ENCODE data around the gene BEX2. TPM values are rescaled to one million over a fixed set of nuclear protein-coding genes. Genes with fewer than 3 reads are reported as not detected.

BEX2 gene
- total RNA-seq, 3 donors from 2014 or later (not counting 1 experiment from before 2014, with no cell fraction given), result 11.6 to 25.2 (median 16.8) TPM

DNA sequence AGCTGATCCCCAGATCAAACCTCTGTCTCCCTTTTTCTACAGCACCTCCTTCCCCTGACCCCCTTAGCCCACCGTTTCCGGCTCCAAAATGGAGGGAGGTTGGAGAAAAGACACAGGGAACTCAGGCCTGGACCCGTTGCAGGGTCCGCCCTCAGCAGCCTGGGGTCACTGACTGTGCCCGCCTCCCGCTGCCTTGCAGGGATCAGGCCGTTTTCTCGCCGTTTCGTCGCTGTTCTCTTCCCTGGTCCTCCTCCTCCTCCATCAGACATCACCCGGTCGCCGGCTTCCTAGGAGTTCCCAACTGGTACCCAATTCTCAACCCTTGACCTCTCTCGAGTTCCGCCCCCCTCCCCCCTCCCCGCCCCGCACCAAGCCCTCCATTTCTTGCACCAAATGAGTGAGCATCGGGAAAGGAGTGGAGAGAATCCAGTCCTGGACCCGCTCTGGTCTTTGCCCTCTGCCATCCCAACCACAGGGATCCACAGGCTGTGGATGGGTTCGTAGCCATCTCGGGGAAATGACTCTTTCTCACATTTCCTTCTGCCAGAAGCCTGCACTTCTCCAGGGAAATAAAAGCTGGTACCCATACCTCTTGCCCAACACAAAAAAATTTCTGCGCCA is 34.7 kb downstream of the BEX2 start:
- H3K4me3 Mint-ChIP-seq, result no peak overlapping the region

DNA sequence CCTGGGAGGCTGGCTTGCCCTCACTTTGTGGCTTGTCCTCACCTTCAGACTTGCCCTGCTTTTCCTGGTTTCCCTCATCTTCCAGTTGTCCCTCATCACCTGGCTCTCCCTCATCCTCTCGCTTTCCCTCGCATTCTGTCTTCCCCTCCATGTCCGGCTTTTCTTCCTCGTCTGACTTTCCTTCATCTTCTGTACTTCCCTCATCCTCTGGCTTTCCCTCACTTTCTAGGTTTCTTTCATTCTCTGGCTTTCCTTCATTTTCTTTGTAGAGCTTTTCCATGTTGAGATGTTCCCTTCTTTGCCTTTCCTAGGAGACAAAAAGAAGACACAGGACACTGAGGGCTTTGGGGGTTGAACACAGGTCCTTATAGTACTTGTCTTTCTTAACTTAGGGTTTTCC is 36.5 kb downstream of the BEX2 start:
- intact Hi-C loops (cut with micrococcal nuclease), result no loop called here
- DNase-seq (no peak), ATAC-seq (no peak)
- TF ChIP-seq, protein P1, sequence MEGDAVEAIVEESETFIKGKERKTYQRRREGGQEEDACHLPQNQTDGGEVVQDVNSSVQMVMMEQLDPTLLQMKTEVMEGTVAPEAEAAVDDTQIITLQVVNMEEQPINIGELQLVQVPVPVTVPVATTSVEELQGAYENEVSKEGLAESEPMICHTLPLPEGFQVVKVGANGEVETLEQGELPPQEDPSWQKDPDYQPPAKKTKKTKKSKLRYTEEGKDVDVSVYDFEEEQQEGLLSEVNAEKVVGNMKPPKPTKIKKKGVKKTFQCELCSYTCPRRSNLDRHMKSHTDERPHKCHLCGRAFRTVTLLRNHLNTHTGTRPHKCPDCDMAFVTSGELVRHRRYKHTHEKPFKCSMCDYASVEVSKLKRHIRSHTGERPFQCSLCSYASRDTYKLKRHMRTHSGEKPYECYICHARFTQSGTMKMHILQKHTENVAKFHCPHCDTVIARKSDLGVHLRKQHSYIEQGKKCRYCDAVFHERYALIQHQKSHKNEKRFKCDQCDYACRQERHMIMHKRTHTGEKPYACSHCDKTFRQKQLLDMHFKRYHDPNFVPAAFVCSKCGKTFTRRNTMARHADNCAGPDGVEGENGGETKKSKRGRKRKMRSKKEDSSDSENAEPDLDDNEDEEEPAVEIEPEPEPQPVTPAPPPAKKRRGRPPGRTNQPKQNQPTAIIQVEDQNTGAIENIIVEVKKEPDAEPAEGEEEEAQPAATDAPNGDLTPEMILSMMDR (IDR thresholded peaks at IDR 0.05), result no peak
- Histone ChIP-seq H3K4me3 (ENCODE audit: low read length) (no peak overlapping the region), H3K27me3 (ENCODE audit: control insufficient read depth, insufficient read depth, low read length) (peaks cover 3% of the 10 kb centered on the region), H3K9me3 (ENCODE audit: control insufficient read depth, insufficient read depth, low read length) (no peaks in the 10 kb centered on the region), H3K4me1 (ENCODE audit: control insufficient read depth, insufficient read depth, low read length) (peaks cover 7% of the 10 kb centered on the region), H3K27ac (ENCODE audit: low read length) (no peak overlapping the region), H3K36me3 (ENCODE audit: control insufficient read depth, insufficient read depth, low read length) (no peaks in the 10 kb centered on the region)
- WGBS (ENCODE audit: insufficient coverage), result 95% methylated on average over 4 of the region's 4 CpGs
- Mint-ChIP-seq H3K4me3 (no peak overlapping the region), H3K4me1 (peaks cover 0 to 6% of the 10 kb centered on the region in 2 donors), H3K9me3 (no peaks in the 10 kb centered on the region), H3K27ac (no peak overlapping the region), H3K27me3 (ENCODE audit: low read depth in 2 of 2) (peaks cover 40 to 75% of the 10 kb centered on the region in 2 donors), H3K36me3 (no peaks in the 10 kb centered on the region)

More for the DNA sequence above, 34.7 kb downstream of the BEX2 start:
- DNase-seq, result no peak
- WGBS (ENCODE audit: insufficient coverage), result 21% methylated on average over 18 of the region's 23 CpGs
- TF ChIP-seq, protein P1 (IDR thresholded peaks at IDR 0.05), result no peak
- Histone ChIP-seq H3K4me3 (ENCODE audit: low read length) (no peak overlapping the region), H3K4me1 (ENCODE audit: control insufficient read depth, insufficient read depth, low read length) (peaks cover 7% of the 10 kb centered on the region), H3K36me3 (ENCODE audit: control insufficient read depth, insufficient read depth, low read length) (no peaks in the 10 kb centered on the region), H3K27ac (ENCODE audit: low read length) (no peak overlapping the region), H3K9me3 (ENCODE audit: control insufficient read depth, insufficient read depth, low read length) (no peaks in the 10 kb centered on the region), H3K27me3 (ENCODE audit: control insufficient read depth, insufficient read depth, low read length) (peaks cover 3% of the 10 kb centered on the region)
- no peaks in the 10 kb centered on the region for H3K9me3 Mint-ChIP-seq
- H3K27me3 Mint-ChIP-seq (ENCODE audit: low read depth in 2 of 2), result peaks cover 45 to 86% of the 10 kb centered on the region in 2 donors
- no peaks in the 10 kb centered on the region for H3K36me3 Mint-ChIP-seq
- intact Hi-C loops (cut with micrococcal nuclease), result no loop called here
- peaks cover 0 to 6% of the 10 kb centered on the region in 2 donors for H3K4me1 Mint-ChIP-seq
- no peak overlapping the region for H3K27ac Mint-ChIP-seq
- no peak for ATAC-seq

Other genes with a start within 250 kb of the BEX2 start
- under 1 TPM in 1 of 3 donors, not detected in 2; 0.59 TPM for gene BEX1, start 246.8 kb downstream of the BEX2 start, total RNA-seq
- gene NXF3, start 217.8 kb downstream of the BEX2 start, total RNA-seq, result not detected
- 10 to 100 TPM; 30.8 to 53.4 (median 47.1) TPM for gene BEX4, start 95.9 kb downstream of the BEX2 start, total RNA-seq
- gene TCEAL8, start 55.8 kb downstream of the BEX2 start, total RNA-seq, result 10 to 100 TPM; 17.2 to 26.5 (median 22.1) TPM
- gene TCEAL5, start 34.2 kb downstream of the BEX2 start, total RNA-seq, result not detected
- not detected for gene TCEAL7, start 19.2 kb upstream of the BEX2 start, total RNA-seq
- gene TCEAL9, start 45.5 kb upstream of the BEX2 start, total RNA-seq, result under 1 TPM in 1 of 3 donors, not detected in 2; 0.40 TPM
- 1 to 10 TPM; 1.0 to 2.8 (median 1.7) TPM for gene BEX3, start 65.5 kb upstream of the BEX2 start, total RNA-seq
- not detected for gene RAB40A, start 208.5 kb upstream of the BEX2 start, total RNA-seq

All from natural killer cell (primary cell).